ENCODE measurements around the gene DPH2.

- no peak for TF ChIP-seq CSRNP3 (CRISPR knock-in tag; IDR thresholded peaks at IDR 0.05)
- TF ChIP-seq, protein P1, sequence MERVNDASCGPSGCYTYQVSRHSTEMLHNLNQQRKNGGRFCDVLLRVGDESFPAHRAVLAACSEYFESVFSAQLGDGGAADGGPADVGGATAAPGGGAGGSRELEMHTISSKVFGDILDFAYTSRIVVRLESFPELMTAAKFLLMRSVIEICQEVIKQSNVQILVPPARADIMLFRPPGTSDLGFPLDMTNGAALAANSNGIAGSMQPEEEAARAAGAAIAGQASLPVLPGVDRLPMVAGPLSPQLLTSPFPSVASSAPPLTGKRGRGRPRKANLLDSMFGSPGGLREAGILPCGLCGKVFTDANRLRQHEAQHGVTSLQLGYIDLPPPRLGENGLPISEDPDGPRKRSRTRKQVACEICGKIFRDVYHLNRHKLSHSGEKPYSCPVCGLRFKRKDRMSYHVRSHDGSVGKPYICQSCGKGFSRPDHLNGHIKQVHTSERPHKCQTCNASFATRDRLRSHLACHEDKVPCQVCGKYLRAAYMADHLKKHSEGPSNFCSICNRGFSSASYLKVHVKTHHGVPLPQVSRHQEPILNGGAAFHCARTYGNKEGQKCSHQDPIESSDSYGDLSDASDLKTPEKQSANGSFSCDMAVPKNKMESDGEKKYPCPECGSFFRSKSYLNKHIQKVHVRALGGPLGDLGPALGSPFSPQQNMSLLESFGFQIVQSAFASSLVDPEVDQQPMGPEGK (CRISPR knock-in tag; IDR thresholded peaks at IDR 0.05; ENCODE audit: borderline replicate concordance), result no peak
- no peak for TF ChIP-seq OSR1 (CRISPR knock-in tag; IDR thresholded peaks at IDR 0.05)
- no peak for TF ChIP-seq ZNF70 (CRISPR knock-in tag; IDR thresholded peaks at IDR 0.05)
- no peak for TF ChIP-seq ISL1 (CRISPR knock-in tag; IDR thresholded peaks at IDR 0.05)
These were observed 50.7 kb downstream of the DPH2 start for GRCh38 chr1:44020464-44020863.
